B cell (primary cell): Measurements from ENCODE around the gene NME9. TPM values are rescaled to one million over a fixed set of nuclear protein-coding genes. Genes with fewer than 3 reads are reported as not detected.

Source experiments
- ATAC-seq: fragments of 200-7000 bp; cut with Tn5 transposase; one replicate; pipeline ENCODE4 v1.10.0; 2021; ENCODE audit warnings: low read depth, mild to moderate bottlenecking, moderate number of reproducible peaks, moderate library complexity
- CTCF ChIA-PET: fragments of 350-600 bp; sonication (Branson Sonifier 250); formaldehyde crosslinking; loops from one replicate; lab custom pipeline; 2021; ENCODE audit warnings: antibody characterized with exemption, inconsistent platforms; lab: Charles Lee
- POLR2A ChIA-PET: fragments of 350-600 bp; sonication (Branson Sonifier 250); formaldehyde crosslinking; loops from one replicate; lab custom pipeline; 2021; ENCODE audit warnings: antibody characterized with exemption; lab: Charles Lee
- DNase-seq: peaks from one replicate; pipeline ENCODE4 v3.0.0; 2013
- H2AFZ ChIP-seq: 2 replicates; pipeline ENCODE4 v1.6.1; 2012; ENCODE audit warnings: mild to moderate bottlenecking, low read depth, low read length; ENCODE audit not compliant: insufficient read depth, poor library complexity, severe bottlenecking
- H3K27ac ChIP-seq, 2 donors: 1 replicate in 1 of 2; 2 replicates in 1 of 2; pipeline ENCODE4 v1.5.1; 2012 to 2013; ENCODE audit warnings: low read length in 2 of 2, mild to moderate bottlenecking in 2 of 2, moderate library complexity in 1 of 2
- H3K27me3 ChIP-seq, 4 experiments: fragments of 200-600 bp in 1 of 4; sonication (generic) in 1 of 4; replicated peaks in 1 of 4; 1 replicate in 2 of 4; 2 replicates in 2 of 4; pipeline versions ENCODE4 v1.6.1 to v1.7.0; 2013 to 2016; ENCODE audit warnings: low read length in 3 of 4, mild to moderate bottlenecking in 2 of 4, mixed read lengths in 1 of 4, moderate library complexity in 1 of 4; ENCODE audit not compliant: insufficient read depth in 4 of 4, control insufficient read depth in 3 of 4; ENCODE audit errors: control extremely low read depth in 1 of 4
- H3K36me3 ChIP-seq, 2 experiments: replicated peaks in 1 of 2; 1 replicate in 1 of 2; 2 replicates in 1 of 2; pipeline versions ENCODE4 v1.6.1 to v1.7.1; 2013; ENCODE audit warnings: low read length in 1 of 2; ENCODE audit not compliant: insufficient read depth in 2 of 2, control insufficient read depth in 1 of 2; ENCODE audit errors: control extremely low read depth in 1 of 2, extremely low read depth in 1 of 2
- H3K4me1 ChIP-seq, 2 donors: fragments of 200-600 bp in 1 of 2; sonication (generic) in 1 of 2; 1 replicate in 1 of 2; 2 replicates in 1 of 2; pipeline versions ENCODE4 v1.5.1 to v1.6.1; 2013 to 2017; ENCODE audit warnings: low read length in 2 of 2; ENCODE audit not compliant: control insufficient read depth in 2 of 2, insufficient read depth in 2 of 2
- H3K4me2 ChIP-seq: replicated peaks from 2 replicates; pipeline ENCODE3; 2012; ENCODE audit warnings: mild to moderate bottlenecking, low read depth, low read length; ENCODE audit not compliant: poor library complexity, severe bottlenecking
- H3K4me3 ChIP-seq, 5 experiments: fragments of 200-600 bp in 1 of 5; sonication (generic) in 1 of 5; 1 replicate in 3 of 5; 2 replicates in 2 of 5; pipeline versions ENCODE4 v1.5.1 to v1.7.0; 2011 to 2016; ENCODE audit warnings: low read length in 4 of 5, mild to moderate bottlenecking in 4 of 5, low read depth in 2 of 5, control low read depth in 1 of 5, moderate library complexity in 1 of 5; ENCODE audit not compliant: insufficient read depth in 1 of 5; ENCODE audit errors: control extremely low read depth in 1 of 5, extremely low read depth in 1 of 5
- H3K79me2 ChIP-seq: fragments of 200-600 bp; sonication (generic); one replicate; pipeline ENCODE4 v1.6.0; 2016; ENCODE audit warnings: low read length; ENCODE audit not compliant: control insufficient read depth, insufficient read depth
- H3K9ac ChIP-seq: fragments of 200-600 bp; sonication (generic); 2 replicates; pipeline ENCODE4 v1.6.1; 2017; ENCODE audit warnings: mild to moderate bottlenecking, low read length, moderate library complexity
- H3K9me3 ChIP-seq, 3 donors: one replicate each; pipeline versions ENCODE4 v1.6.1 to v1.7.1; 2013; ENCODE audit warnings: low read length in 2 of 3; ENCODE audit not compliant: control insufficient read depth in 2 of 3, insufficient read depth in 1 of 3; ENCODE audit errors: control extremely low read depth in 1 of 3
- H4K20me1 ChIP-seq: 2 replicates; pipeline ENCODE4 v1.6.0; 2012; ENCODE audit warnings: mild to moderate bottlenecking, low read length; ENCODE audit not compliant: insufficient read depth, control insufficient read depth, poor library complexity, severe bottlenecking
- H3K27ac Mint-ChIP-seq: one replicate; pipeline ENCODE4 v1.8.0; 2021; ENCODE audit warnings: mixed read lengths
- H3K27me3 Mint-ChIP-seq: one replicate; pipeline ENCODE4 v1.8.0; 2021; ENCODE audit warnings: mixed read lengths
- H3K4me1 Mint-ChIP-seq: one replicate; pipeline ENCODE4 v1.8.0; 2021; ENCODE audit warnings: mixed read lengths
- H3K4me3 Mint-ChIP-seq: one replicate; pipeline ENCODE4 v1.8.0; 2021; ENCODE audit warnings: mixed read lengths
- H3K9me3 Mint-ChIP-seq: one replicate; pipeline ENCODE4 v1.8.0; 2022; ENCODE audit warnings: mixed read lengths; ENCODE audit not compliant: insufficient read depth
- CTCF ChIP-seq: fragments of 200-600 bp; IDR thresholded peaks from one replicate; pipeline ENCODE4 v1.8.0; 2022; ENCODE audit warnings: antibody characterized with exemption, mild to moderate bottlenecking
- EZH2 ChIP-seq: IDR thresholded peaks from 2 replicates; pipeline ENCODE4 v1.6.1; 2012; ENCODE audit warnings: borderline replicate concordance, low read depth, mild to moderate bottlenecking, moderate library complexity, low read length; ENCODE audit not compliant: insufficient read depth, poor library complexity, severe bottlenecking
- WGBS: methylation state at CpG from one replicate; pipeline ENCODE4 v1.1.5; 2013; ENCODE audit warnings: missing lambda C conversion rate; ENCODE audit not compliant: insufficient coverage; 5-methylcytosine and 5-hydroxymethylcytosine counted together
- intact Hi-C: fragments of 100-400 bp; cut with micrococcal nuclease; formaldehyde crosslinking; loops from one replicate; pipeline ENCODE4 v1.10.0; 2022
- polyA plus RNA-seq: library from polyadenylated mRNA; depleted of rRNA; stranded (reverse); fragments of >200 nt; gene quantifications from 2 replicates; pipeline ENCODE4 v1.2.3, GENCODE V29; 2012
- total RNA-seq, 2 donors: library from RNA; stranded (reverse); fragments of 120-200 nt in 1 of 2; gene quantifications; 1 replicate in 1 of 2; 2 replicates in 1 of 2; pipeline versions ENCODE4 v1.2.3 to v1.2.4, GENCODE V29; 2013 to 2022

Gene NME9
- total and polyA plus RNA-seq, 2 donors (not counting 1 experiment from before 2014, with no cell fraction given) = not detected

- Histone ChIP-seq H2AFZ (no peak overlapping the region), H3K9me3 (peaks cover 10 to 28% (median 11%) of the 10 kb centered on the region in 3 donors), H3K27ac (no peak overlapping the region), H3K79me2 (no peaks in the 10 kb centered on the region), H4K20me1 (no peaks in the 10 kb centered on the region), H3K4me2 (no peak overlapping the region), H3K4me3 (no peak overlapping the region), H3K36me3 (no peaks in the 10 kb centered on the region), H3K4me1 (peaks cover 0 to 7% of the 10 kb centered on the region in 2 donors), H3K9ac (no peak overlapping the region), H3K27me3 (peaks cover 0 to 75% (median 47%) of the 10 kb centered on the region in 4 experiments)
- Mint-ChIP-seq H3K9me3 (peaks cover 5% of the 10 kb centered on the region), H3K27me3 (peaks cover 74% of the 10 kb centered on the region), H3K27ac (no peak overlapping the region), H3K4me1 (peaks cover 12% of the 10 kb centered on the region), H3K4me3 (no peak overlapping the region)
- TF ChIP-seq EZH2 (no peak), CTCF (no peak)
- 63% methylated on average over 5 of the region's 9 CpGs for WGBS
- CTCF ChIA-PET = interaction anchor here (1.1 to 1.4 kb wide), 2 partner anchors 25 to 544 kb away, joined by 3 to 4 read pairs; no protein-coding TSS in a partner anchor
- ATAC-seq (peak; percentile 80), DNase-seq (peak; percentile 44)
- intact Hi-C loops = no loop called here
- POLR2A ChIA-PET = no interaction called here
Measured at GRCh38 chr3:138371070-138371965, 41.7 kb upstream of the NME9 start.

DNA sequence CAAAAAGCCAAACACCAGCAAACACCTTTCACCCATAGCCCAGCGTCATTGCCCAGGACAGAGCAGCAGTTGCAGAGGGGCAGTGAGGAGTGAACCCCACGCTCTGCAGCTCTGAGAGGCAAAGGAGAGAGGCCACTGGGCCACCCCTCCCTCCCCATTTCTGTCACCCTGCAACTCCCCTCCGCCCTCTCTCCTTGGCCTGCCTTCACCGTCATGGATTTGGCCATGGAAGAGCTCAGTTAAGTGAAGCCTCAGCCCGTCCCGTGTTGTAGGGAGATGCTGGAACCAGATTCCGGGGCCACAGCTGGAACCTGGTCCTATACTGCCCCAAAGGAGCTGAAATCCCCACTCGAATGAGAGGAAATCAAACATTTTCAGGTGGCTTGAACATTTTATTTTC is 40.7 kb upstream of the NME9 start:
- Histone ChIP-seq H3K9me3 (peaks cover 10 to 28% (median 11%) of the 10 kb centered on the region in 3 donors), H3K27me3 (peaks cover 0 to 75% (median 51%) of the 10 kb centered on the region in 4 experiments), H3K4me2 (no peak overlapping the region), H3K36me3 (no peaks in the 10 kb centered on the region), H3K4me1 (peaks cover 0 to 7% of the 10 kb centered on the region in 2 donors), H4K20me1 (no peaks in the 10 kb centered on the region), H3K79me2 (no peaks in the 10 kb centered on the region), H3K27ac (no peak overlapping the region), H2AFZ (no peak overlapping the region), H3K4me3 (no peak overlapping the region), H3K9ac (no peak overlapping the region)
- Mint-ChIP-seq H3K4me3 (no peak overlapping the region), H3K9me3 (peaks cover 5% of the 10 kb centered on the region), H3K27ac (no peak overlapping the region), H3K27me3 (peaks cover 76% of the 10 kb centered on the region), H3K4me1 (peaks cover 12% of the 10 kb centered on the region)
- ATAC-seq (no peak), DNase-seq (no peak)
- 93% methylated on average over 5 of the region's 8 CpGs for WGBS
- TF ChIP-seq CTCF (no peak), EZH2 (no peak)
- CTCF ChIA-PET = interaction anchor here (1.1 to 1.4 kb wide), 2 partner anchors 24 to 545 kb away, joined by 3 to 4 read pairs; no protein-coding TSS in a partner anchor
- intact Hi-C loops = no loop called here
- POLR2A ChIA-PET = no interaction called here
